A673 (cell line): Measurements from ENCODE around the gene TEX48. TPM values are rescaled to one million over a fixed set of nuclear protein-coding genes. Genes with fewer than 3 reads are reported as not detected.

ENCODE experiments used
- BruUV-seq: library from RNA; stranded (reverse); fragments of 400-500 nt; replicated peaks from 2 replicates; lab custom pipeline; 2021; lab: Mats Ljungman, UMichigan
- CTCF ChIA-PET: fragments of 300-600 bp; sonication (Branson Sonifier 250); formaldehyde crosslinking; loops from one replicate; lab custom pipeline; 2022; ENCODE audit warnings: antibody characterized with exemption; lab: Charles Lee
- POLR2A ChIA-PET: fragments of 300-600 bp; sonication (Branson Sonifier 250); formaldehyde crosslinking; loops from one replicate; lab custom pipeline; 2022; ENCODE audit warnings: antibody characterized with exemption; ENCODE audit not compliant: low non-redundant PET; lab: Charles Lee
- DNase-seq: peaks from one replicate; pipeline ENCODE4 v3.0.0-alpha.2; 2015; ENCODE audit warnings: low spot score
- H3K27ac ChIP-seq: fragments of 200-600 bp; sonication (generic); 2 replicates; pipeline ENCODE4 v1.5.1; 2016; ENCODE audit warnings: mixed run types, low read depth, mild to moderate bottlenecking, mixed read lengths, antibody characterized with exemption, low read length; ENCODE audit not compliant: poor library complexity, severe bottlenecking
- H3K27me3 ChIP-seq: fragments of 200-600 bp; sonication (generic); replicated peaks from 2 replicates; pipeline ENCODE4 v1.6.1; 2017; ENCODE audit warnings: mixed run types, low read depth, mild to moderate bottlenecking, mixed read lengths, antibody characterized with exemption, low read length; ENCODE audit not compliant: insufficient read depth, poor library complexity
- H3K36me3 ChIP-seq: fragments of 200-600 bp; sonication (generic); 2 replicates; pipeline ENCODE4 v1.6.1; 2016; ENCODE audit warnings: mixed run types, mild to moderate bottlenecking, mixed read lengths, antibody characterized with exemption, low read length; ENCODE audit not compliant: insufficient read depth, poor library complexity, severe bottlenecking
- H3K4me1 ChIP-seq: fragments of 200-600 bp; sonication (generic); 2 replicates; pipeline ENCODE4 v1.6.1; 2017; ENCODE audit warnings: mixed run types, mild to moderate bottlenecking, mixed read lengths, antibody characterized with exemption, low read length; ENCODE audit not compliant: insufficient read depth, poor library complexity, severe bottlenecking
- H3K4me3 ChIP-seq: fragments of 200-600 bp; sonication (generic); 2 replicates; pipeline ENCODE4 v1.5.1; 2016; ENCODE audit warnings: low read depth, mixed run types, mild to moderate bottlenecking, mixed read lengths, low read length; ENCODE audit not compliant: poor library complexity, severe bottlenecking
- H3K9me3 ChIP-seq: fragments of 200-600 bp; sonication (generic); 2 replicates; pipeline ENCODE4 v1.6.1; 2016; ENCODE audit warnings: mixed run types, low read depth, mild to moderate bottlenecking, mixed read lengths, antibody characterized with exemption, low read length; ENCODE audit not compliant: poor library complexity, severe bottlenecking
- CTCF ChIP-seq: fragments of 300-800, 200-600 bp; sonication (generic); conservative IDR thresholded peaks from 2 replicates; pipeline ENCODE4 v1.5.1; 2017; ENCODE audit warnings: low read depth, mild to moderate bottlenecking, antibody characterized with exemption, low read length, moderate library complexity, mixed read lengths
- EZH2 ChIP-seq: fragments of 200-600 bp; sonication (generic); IDR thresholded peaks from 2 replicates; pipeline ENCODE4 v1.6.1; 2017; ENCODE audit warnings: borderline replicate concordance, low read depth, mild to moderate bottlenecking, mixed read lengths, antibody characterized with exemption, low read length; ENCODE audit not compliant: poor library complexity, severe bottlenecking
- intact Hi-C: fragments of 100-400 bp; cut with micrococcal nuclease; formaldehyde crosslinking; loops from one replicate; pipeline ENCODE4 v1.10.0; 2022; ENCODE audit not compliant: unreplicated experiment
- total RNA-seq: library from RNA; stranded (reverse); gene quantifications from 2 replicates; pipeline ENCODE4 v1.2.3, GENCODE V29; 2021

Gene TEX48
- total RNA-seq, 1 experiment from 2014 or later = not detected

- H3K36me3 ChIP-seq = no peaks in the 10 kb centered on the region
- no peaks in the 10 kb centered on the region for H3K9me3 ChIP-seq
- H3K27me3 ChIP-seq = no peaks in the 10 kb centered on the region
- DNase-seq = peak; percentile 42
- H3K4me3 ChIP-seq = no peak overlapping the region
- intact Hi-C loops = loop anchor here (5.0 kb wide), 1 partner anchor 1060 kb away; no protein-coding TSS in a partner anchor
- no TSS peak for BruUV-seq
- POLR2A ChIA-PET = no interaction called here
- TF ChIP-seq EZH2 = no peak
- TF ChIP-seq CTCF = no peak
- H3K4me1 ChIP-seq = no peaks in the 10 kb centered on the region
- H3K27ac ChIP-seq = no peak overlapping the region
- CTCF ChIA-PET = interaction anchor here (0.6 to 1.5 kb wide), 3 partner anchors 14 to 348 kb away, joined by 3 to 5 read pairs (median 4); no protein-coding TSS in a partner anchor
Observed at GRCh38 chr9:114666851-114667250, 15.1 kb downstream of the TEX48 start.

- Histone ChIP-seq H3K27ac (no peak overlapping the region), H3K27me3 (no peaks in the 10 kb centered on the region), H3K36me3 (no peaks in the 10 kb centered on the region), H3K4me3 (no peak overlapping the region), H3K4me1 (no peaks in the 10 kb centered on the region), H3K9me3 (no peaks in the 10 kb centered on the region)
- no peak for DNase-seq
- POLR2A ChIA-PET = no interaction called here
- CTCF ChIA-PET = interaction anchor here (0.6 to 1.5 kb wide), 3 partner anchors 13 to 348 kb away, joined by 3 to 5 read pairs (median 4); no protein-coding TSS in a partner anchor
- BruUV-seq = no TSS peak
- no peak for TF ChIP-seq CTCF
- TF ChIP-seq EZH2 = no peak
- intact Hi-C loops = loop anchor here (5.0 kb wide), 1 partner anchor 1061 kb away; no protein-coding TSS in a partner anchor
Observed at GRCh38 chr9:114666401-114666800, 15.6 kb downstream of the TEX48 start.

- CTCF ChIA-PET = no interaction called here
- no TSS peak for BruUV-seq
- H3K4me3 ChIP-seq = no peak overlapping the region
- intact Hi-C loops = loop anchor here (5.0 kb wide), 1 partner anchor 243 kb away; no protein-coding TSS in a partner anchor
- TF ChIP-seq CTCF = no peak
- TF ChIP-seq EZH2 = no peak
- H3K27ac ChIP-seq = no peak overlapping the region
- no peaks in the 10 kb centered on the region for H3K27me3 ChIP-seq
- POLR2A ChIA-PET = no interaction called here
- H3K9me3 ChIP-seq = no peaks in the 10 kb centered on the region
- no peaks in the 10 kb centered on the region for H3K4me1 ChIP-seq
- DNase-seq = no peak
- H3K36me3 ChIP-seq = no peaks in the 10 kb centered on the region
Observed at GRCh38 chr9:114664181-114664580, 17.8 kb downstream of the TEX48 start.
